Measurements from ENCODE around the gene ZNF750.

GRCh38 chr17:82856361-82856760 lies 16.5 kb upstream of the ZNF750 start:
- TF ChIP-seq POLR2A (IDR thresholded peaks at IDR 0.05; ENCODE audit: low read depth, low read length) (no peak), TAF1 (IDR thresholded peaks at IDR 0.05; ENCODE audit: low read depth, low read length) (no peak), POLR2AphosphoS5 (IDR thresholded peaks at IDR 0.05; ENCODE audit: low read depth, low read length) (no peak), SPI1 (IDR thresholded peaks at IDR 0.05; ENCODE audit: low read depth, low read length) (no peak)

Measured in GM12891 (cell line).